Measurements from ENCODE around the gene TRMT11.
"Not testable (repeated sequence)": the region's sequence is repeated elsewhere in the genome, so short reads cannot be mapped to it uniquely, and the experiment has no call there.

The TRMT11 gene

DNA sequence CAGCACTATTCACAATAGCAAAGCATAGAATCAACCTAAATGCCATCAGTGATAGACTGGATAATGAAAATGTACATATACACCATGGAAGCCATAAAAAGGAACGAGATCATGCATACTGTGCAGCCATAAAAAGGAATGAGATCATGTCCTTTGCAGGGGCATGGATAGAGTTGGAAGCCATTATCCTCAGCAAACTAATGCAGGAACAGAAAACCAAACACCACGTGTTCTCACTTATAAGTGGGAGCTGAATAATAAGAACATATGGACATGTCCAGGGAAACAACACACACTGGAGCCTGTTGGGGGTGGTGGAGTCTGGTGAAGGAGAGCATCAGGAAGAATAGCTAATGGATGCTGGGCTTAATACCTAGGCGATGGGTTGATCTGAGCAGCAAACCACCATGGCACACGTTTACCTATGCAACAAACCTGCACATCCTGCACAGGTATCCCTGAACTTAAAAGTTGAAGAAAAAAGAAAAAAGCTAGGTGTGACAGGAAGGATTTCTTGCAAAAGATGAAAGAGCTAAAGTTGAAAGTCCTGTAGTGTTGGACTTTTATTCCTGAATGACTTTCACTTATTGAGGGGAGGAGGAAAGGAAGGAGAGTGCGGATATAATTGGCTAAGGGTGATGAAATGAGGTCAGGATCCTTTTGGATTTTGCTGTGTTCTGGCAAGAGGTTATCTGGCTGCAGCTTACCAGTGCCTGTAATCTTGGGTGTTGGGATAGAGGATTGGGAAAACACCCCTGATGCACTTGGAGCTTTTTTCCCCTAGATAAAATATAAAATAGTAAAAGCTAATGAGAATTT is 8.5 kb downstream of the TRMT11 start:
- no peak for DNase-seq

DNA sequence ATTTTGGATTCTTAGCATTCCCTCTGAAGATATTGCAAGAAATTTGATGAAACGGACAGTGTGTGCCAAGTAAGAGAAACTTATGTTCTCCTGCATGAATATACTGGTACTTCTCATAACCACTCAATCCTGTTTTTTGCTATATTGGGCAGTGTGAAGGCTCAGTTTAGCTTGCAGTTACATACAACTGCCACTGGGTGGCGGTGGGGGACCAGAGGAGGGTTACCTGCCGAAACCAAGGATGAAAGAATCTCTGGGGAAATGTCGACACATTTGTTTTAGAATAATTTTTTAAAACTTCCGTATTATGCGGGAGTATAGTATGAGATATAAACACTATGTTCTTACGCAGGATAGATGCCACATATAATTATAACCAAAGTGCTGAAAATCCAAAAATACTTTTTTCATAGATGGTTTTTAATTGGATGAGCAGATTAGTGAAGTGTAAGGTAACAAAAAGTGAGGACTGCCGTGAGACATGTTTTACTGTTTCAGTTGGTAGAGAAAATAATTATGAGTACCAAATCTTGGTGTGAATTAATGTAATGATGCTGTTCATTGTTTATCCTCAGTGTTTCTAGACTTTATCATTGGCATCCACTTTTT is 9.7 kb downstream of the TRMT11 start:
- DNase-seq = peak; percentile 80

GRCh38 chr6:126002755-126003679 is 16.7 kb downstream of the TRMT11 start:
- no peak for DNase-seq

DNA sequence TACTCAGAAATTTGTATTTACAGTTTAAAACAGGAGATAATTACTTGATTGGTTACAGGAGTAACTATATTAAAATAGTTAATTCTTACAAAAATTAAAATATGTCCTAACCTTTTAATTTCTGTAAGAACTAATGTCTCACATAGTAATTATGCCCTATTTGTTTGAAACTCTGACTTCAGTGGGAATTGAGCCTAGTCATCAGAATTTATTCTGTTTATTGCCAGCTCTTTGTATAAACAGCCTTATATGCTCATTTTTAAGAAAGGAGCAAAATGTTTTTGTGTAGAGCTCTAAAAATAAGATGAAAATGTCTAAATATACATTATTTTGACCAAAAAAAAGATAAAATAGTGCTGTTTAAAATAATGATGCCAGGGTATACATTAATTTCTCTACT is 21.5 kb downstream of the TRMT11 start:
- no peak for DNase-seq

DNA sequence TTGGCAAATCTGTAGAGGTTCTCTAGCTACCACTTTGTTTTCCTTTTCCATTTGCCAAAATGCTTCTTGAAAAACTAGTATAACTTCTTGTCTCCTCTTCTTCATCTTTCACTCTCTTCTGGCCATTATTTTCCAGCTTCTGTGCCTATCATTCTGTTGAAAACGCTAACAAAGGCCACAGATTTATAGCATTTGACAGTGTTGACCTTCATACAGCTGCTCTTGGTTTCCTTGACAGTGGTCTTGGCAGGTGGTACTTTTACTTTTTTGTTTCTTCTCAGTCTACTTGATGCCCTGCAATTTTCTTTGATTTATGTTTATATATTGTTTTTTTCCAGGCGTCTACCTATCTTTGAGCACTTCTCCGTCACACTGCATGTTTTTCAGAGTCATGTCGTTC is 23.7 kb downstream of the TRMT11 start:
- DNase-seq = no peak

GRCh38 chr6:126015863-126016262 is 29.5 kb downstream of the TRMT11 start:
- no peak for DNase-seq

DNA sequence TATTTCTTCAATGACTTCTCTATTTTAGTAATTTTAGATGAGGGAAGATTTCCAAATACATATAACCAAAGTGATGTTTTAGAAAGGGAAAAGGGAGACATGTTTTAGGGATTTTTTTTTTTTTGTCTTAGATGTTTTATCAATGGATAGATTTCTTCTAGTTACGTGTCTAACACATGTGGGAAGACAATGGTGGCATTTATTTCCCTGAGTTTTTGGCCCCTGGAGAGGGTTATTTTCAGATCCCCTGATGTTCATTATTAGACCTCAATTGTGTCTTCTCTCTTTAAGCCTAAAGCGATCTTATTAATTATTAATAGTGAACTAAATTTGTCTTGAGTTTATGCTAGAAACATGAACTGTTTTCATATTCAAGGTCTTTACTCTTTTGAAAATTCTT is 30.3 kb downstream of the TRMT11 start:
- DNase-seq = no peak

- DNase-seq = no peak
These were observed 31.3 kb downstream of the TRMT11 start for GRCh38 chr6:126017668-126018067.

DNA sequence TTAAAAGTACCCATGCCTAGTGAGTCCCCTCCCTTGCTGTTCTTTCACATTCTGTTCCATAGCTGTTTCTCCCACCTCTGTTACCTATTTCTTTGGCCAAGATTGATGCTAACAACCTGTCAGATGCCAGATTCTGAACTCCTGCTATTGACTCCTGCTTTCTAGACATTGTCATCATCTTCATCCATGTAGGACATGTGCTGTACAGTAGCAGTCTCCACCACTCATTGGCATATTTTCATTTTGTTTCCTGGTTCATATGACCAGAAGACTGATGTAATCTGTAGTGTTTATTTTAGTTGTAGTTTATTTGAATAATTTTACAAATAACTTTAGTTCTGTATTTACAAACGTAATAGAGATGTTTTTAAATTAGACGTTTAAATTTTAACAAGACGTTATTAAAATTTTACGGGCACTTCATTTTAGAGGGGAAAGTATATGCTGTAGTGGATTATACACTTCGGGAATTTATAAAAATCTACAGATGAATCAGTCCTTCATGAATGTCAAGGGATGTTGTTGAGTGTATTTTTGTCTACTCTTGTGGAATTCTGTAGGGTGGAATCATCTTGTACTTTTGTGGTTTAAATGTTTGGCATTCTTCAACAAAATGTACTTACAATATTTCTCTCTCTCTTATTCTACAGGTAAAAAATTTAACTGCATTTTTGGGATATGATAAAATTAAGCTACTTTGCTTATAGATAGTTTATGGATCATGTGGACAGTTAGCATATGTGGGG is 34.1 kb downstream of the TRMT11 start:
- no peak for DNase-seq

DNA sequence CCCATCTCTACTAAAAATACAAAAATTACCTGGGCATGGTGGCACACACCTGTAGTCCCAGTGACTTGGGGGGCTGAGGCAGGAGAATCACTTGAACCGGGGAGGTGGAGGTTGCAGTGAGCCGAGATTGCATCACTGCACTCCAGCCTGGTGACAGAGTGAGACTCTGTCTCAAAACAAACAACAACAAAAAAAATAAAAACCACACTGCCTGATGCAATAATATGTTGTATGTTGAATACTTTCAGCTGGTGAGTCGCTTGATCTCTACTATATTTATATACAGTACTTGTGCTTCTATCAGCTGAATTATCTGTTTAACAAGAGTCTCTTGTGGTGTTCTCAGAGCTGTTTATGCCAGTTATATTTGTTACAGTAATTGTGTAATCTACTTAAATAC is 37.1 kb downstream of the TRMT11 start:
- not testable (repeated sequence) for DNase-seq

DNA sequence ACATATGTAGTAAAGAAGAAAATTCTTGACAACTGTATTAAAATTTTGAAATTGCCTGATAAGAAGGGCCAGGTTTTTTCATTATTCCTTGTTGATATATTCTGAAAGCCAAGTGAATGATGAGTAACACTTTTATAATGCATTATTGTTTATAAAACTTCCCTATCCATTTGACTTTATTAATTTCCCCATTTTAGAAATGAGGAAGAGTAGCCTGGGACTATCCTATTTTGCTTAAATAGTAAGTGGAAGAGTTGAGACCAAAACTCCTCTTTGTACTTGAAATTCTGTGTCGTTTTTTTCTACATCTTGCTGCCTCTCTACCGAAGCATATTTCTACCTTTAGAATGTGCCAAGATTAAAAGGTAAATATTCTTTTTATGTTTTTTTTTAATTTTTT is 39.7 kb downstream of the TRMT11 start:
- no peak for DNase-seq

DNA sequence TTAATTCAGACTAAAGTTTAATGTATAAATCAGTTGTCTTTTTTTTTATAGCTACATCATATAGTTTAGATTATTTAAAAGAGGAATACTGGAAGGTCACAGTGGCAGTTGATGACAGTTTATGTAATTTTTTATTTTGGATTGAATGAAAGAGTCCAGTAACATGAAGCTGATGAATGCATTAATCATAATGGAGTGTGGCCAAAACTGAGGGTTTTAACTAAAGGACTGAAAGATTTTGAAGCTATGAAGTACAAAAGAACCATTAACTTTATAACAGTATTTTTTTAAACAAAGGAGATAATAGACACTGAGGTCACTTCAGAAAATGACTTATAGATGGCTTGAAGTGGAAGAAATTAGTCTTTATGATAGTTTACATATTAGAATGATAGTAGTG is 41.3 kb downstream of the TRMT11 start:
- DNase-seq = no peak

DNA sequence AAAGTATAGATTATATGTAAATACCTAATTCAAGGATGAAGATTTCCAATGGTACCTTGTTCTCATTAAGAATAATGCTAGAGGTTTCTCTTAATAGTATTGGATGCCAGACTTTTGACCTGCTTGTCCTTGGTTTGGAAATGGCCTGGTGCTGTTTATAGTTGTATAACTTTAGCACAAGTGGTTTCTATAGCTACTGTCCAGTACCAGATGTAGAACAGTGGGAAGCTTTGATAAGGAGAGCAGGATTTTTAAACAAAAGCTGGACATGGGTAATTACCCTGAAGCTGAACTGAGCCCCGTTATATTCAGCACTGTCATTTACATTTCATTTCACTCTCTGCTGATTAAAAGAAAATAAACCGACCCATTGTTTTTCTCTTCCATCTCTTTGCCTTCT is 43.7 kb downstream of the TRMT11 start:
- no peak for DNase-seq

DNA sequence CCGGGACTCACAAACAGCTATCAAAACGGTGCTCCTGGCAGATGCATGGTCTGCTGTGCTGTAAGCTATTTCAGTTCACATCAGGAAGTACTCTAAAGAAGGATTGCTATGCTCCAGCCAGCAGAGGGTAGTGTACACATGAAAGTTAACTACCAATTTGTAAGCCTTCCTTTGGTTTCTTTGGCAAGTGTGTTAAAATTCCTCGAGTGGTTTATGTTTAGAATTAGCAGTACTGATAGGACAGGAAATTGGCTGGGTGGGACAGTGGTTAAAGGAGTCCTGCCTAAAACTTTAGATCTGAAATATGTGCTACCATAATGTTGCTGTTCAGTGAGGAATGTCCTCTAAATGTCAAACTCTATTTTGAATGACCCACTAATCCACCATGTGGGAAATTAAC is 47.4 kb downstream of the TRMT11 start:
- DNase-seq = peak; percentile 11

- no peak for DNase-seq
These were observed 48.3 kb downstream of the TRMT11 start for GRCh38 chr6:126034656-126035055.

DNA sequence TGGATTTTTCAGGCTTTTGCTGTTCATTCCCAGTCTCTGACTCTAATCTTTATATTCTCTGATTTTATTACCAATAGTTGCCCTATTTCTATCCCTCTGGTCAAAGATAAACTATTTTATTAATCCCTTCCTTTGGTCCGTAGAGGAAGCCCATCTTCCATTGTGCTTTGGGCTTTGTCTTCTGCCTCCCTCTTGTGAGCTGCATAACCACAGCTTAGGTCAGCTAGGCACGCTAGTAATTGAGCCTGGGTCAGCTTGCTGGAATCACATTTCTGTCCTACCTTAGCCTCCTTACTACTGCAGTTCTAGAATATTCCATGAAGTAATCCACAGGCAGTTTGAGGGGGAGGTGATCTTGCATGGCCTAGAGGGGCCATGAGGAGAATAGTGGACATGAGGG is 49.4 kb downstream of the TRMT11 start:
- no peak for DNase-seq

DNA sequence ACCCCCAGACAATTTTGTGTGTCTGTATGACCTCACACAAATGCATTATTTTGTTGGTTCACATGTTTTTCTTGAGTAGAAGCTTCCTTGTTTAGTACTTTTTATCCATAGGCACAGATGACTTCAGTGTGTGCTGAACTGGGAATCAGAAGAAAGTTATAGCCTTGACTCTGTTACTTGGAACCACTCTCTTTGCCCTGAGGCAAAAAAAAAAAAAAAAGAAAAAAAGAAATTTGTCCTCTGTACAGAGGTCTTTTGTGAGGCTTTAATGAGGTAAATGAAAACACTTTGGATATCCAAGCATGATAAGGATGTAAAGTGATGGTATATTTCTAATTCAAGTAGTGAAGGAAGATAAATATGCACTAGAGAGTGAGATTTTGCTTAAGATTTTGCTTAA is 51.9 kb downstream of the TRMT11 start:
- DNase-seq = no peak

- no peak for DNase-seq
These were observed 52.9 kb downstream of the TRMT11 start for GRCh38 chr6:126039284-126039683.

- DNase-seq = no peak
These were observed 54.1 kb downstream of the TRMT11 start for GRCh38 chr6:126040394-126040793.

- DNase-seq = peak; percentile 14
These were observed 54.5 kb downstream of the TRMT11 start for GRCh38 chr6:126040826-126041225.

DNA sequence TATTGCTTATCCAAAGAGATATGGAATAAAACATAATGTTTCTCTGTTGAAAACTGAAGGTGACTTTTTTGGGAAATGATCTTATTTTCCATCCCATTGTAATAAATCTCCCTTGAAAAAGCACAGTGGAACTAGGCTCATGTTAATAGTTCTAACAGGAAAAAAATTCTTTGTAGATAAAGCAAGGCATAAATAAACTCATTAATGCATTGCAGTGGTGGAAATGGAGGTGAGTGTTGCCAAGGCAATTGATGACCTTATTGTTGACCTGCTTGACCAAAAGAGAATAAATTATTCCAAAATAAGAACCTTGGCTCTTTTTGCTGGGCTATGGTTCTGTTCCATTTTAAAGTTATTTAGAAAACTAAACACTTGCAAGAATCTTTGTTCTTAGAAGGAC is 55.2 kb downstream of the TRMT11 start:
- DNase-seq = no peak

DNA sequence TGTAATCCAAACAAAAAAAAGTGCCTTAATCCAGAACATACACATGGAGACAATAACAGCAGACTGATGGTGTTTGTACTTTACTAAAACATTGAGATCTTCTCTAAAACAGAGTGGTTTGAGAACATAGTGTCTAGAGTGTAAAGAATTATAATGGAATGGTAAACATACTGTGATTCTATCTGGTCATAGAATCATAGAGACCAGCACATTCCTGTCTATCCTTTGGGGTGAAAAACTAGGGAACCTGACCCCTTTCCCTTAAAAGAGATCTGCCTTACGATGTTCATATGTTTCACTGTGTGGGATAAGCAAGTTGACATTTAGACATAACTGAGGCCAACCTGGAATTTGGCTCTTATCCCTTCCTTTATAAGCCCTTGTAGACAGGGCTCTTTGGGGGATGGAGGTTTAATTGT is 55.7 kb downstream of the TRMT11 start:
- no peak for DNase-seq

DNA sequence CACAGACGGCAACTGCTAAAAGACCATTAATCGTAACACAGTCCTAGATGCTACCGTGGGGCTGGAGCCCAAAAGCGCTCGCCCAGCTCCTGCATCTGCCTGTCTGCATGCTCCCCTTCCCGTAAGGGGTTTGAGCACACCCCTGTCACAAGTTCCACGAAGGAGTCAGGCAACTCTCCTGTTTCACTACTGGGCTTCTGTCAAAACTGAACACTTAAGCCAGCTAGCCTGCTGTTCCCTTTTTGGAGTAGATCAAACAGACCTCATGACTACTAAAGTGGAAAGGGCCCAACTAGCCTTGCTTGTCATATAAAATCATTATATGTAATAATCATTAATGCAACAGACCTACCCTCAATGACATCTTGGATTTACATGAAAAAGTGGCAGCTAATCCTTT is 61.3 kb downstream of the TRMT11 start:
- no peak for DNase-seq

All from activated CD4-positive, alpha-beta T cell treated with anti-CD3 and anti-CD28 coated beads, Interleukin-2, Interleukin-6, amounts not matched to agents 100 ng/mL and 50 ng/mL, durations not matched to agents 16 hours and 8 hours (primary cell).